ENCODE results near the gene HMGCS1.
"Not testable (repeated sequence)": the region's sequence is repeated elsewhere in the genome, so short reads cannot be mapped to it uniquely, and the experiment has no call there.

The HMGCS1 gene

GRCh38 chr5:43313035-43313853 is at the start of gene HMGCS1:
Gene HMGCS1 (minus strand): TSS chr5:43313412. CDS start chr5:43298965, 14,447 bp downstream.
- peak; percentile 99 for DNase-seq

GRCh38 chr5:43358726-43359125 is 45.5 kb upstream of the HMGCS1 start:
- DNase-seq, result no peak

- DNase-seq, result no peak
These were observed 45.1 kb upstream of the HMGCS1 start for GRCh38 chr5:43358301-43358700.

GRCh38 chr5:43357878-43358281 is 44.7 kb upstream of the HMGCS1 start:
- DNase-seq, result no peak

- no peak for DNase-seq
These were observed 43.9 kb upstream of the HMGCS1 start for GRCh38 chr5:43357067-43357466.

GRCh38 chr5:43354774-43355173 is 41.6 kb upstream of the HMGCS1 start:
- no peak for DNase-seq

GRCh38 chr5:43353668-43354067 is 40.5 kb upstream of the HMGCS1 start:
- DNase-seq, result no peak

GRCh38 chr5:43352915-43353314 is 39.7 kb upstream of the HMGCS1 start:
- no peak for DNase-seq

- DNase-seq, result no peak
These were observed 38.9 kb upstream of the HMGCS1 start for GRCh38 chr5:43352131-43352530.

- no peak for DNase-seq
These were observed 35.7 kb upstream of the HMGCS1 start for GRCh38 chr5:43348861-43349363.

- DNase-seq, result no peak
These were observed 35.0 kb upstream of the HMGCS1 start for GRCh38 chr5:43348207-43348606.

- no peak for DNase-seq
These were observed 25.6 kb upstream of the HMGCS1 start for GRCh38 chr5:43338862-43339261.

GRCh38 chr5:43336159-43336558 is 22.9 kb upstream of the HMGCS1 start:
- DNase-seq, result peak; percentile 34

GRCh38 chr5:43335681-43336080 is 22.5 kb upstream of the HMGCS1 start:
- no peak for DNase-seq

GRCh38 chr5:43332401-43332800 is 19.2 kb upstream of the HMGCS1 start:
- DNase-seq, result no peak

- not testable (repeated sequence) for DNase-seq
These were observed 12.4 kb upstream of the HMGCS1 start for GRCh38 chr5:43325624-43326023.

- DNase-seq, result not testable (repeated sequence)
These were observed 10.3 kb upstream of the HMGCS1 start for GRCh38 chr5:43323488-43323887.

- no peak for DNase-seq
These were observed 7.6 kb upstream of the HMGCS1 start for GRCh38 chr5:43320846-43321245.

- DNase-seq, result no peak
These were observed 3.2 kb upstream of the HMGCS1 start for GRCh38 chr5:43316421-43316820.

GRCh38 chr5:43315682-43316081 is 2.5 kb upstream of the HMGCS1 start:
- peak; percentile 56 for DNase-seq

GRCh38 chr5:43315263-43315662 is 2.1 kb upstream of the HMGCS1 start:
- DNase-seq, result peak; percentile 57

GRCh38 chr5:43314724-43315123 is 1.5 kb upstream of the HMGCS1 start:
- peak; percentile 8 for DNase-seq

GRCh38 chr5:43313854-43314457 is 744 bp upstream of the HMGCS1 start:
- peak; percentile 5 for DNase-seq

- no peak for DNase-seq
These were observed 545 bp downstream of the HMGCS1 start for GRCh38 chr5:43312699-43313034.
